Mesothelial cell of epicardium (in vitro differentiated cells): Measurements from ENCODE around the gene ATP13A1. TPM values are rescaled to one million over a fixed set of nuclear protein-coding genes. Genes with fewer than 3 reads are reported as not detected.
"Not testable (repeated sequence)": the region's sequence is repeated elsewhere in the genome, so short reads cannot be mapped to it uniquely, and the experiment has no call there.

Experiments used
- DNase-seq, 2 experiments: peaks; one replicate each; pipeline ENCODE4 v3.0.0; 2021; ENCODE audit warnings: low spot score in 2 of 2; ENCODE audit not compliant: unreplicated experiment in 2 of 2
- H3K27ac Mint-ChIP-seq: 2 replicates; pipeline ENCODE4 v1.8.0; 2021; ENCODE audit warnings: mixed read lengths
- H3K27me3 Mint-ChIP-seq: 2 replicates; pipeline ENCODE4 v1.8.0; 2021; ENCODE audit warnings: low read depth, mixed read lengths
- H3K36me3 Mint-ChIP-seq: 2 replicates; pipeline ENCODE4 v1.8.0; 2021; ENCODE audit warnings: mixed read lengths
- H3K4me1 Mint-ChIP-seq: 2 replicates; pipeline ENCODE4 v1.8.0; 2021; ENCODE audit warnings: mixed read lengths
- H3K4me3 Mint-ChIP-seq: 2 replicates; pipeline ENCODE4 v1.8.0; 2021; ENCODE audit warnings: mild to moderate bottlenecking, moderate library complexity, mixed read lengths
- H3K9me3 Mint-ChIP-seq: 2 replicates; pipeline ENCODE4 v1.8.0; 2021; ENCODE audit warnings: mixed read lengths
- total RNA-seq: library from RNA; stranded (reverse); gene quantifications from 3 replicates; pipeline ENCODE4 v1.2.1, GENCODE V29; 2021
- TF ChIP-seq, protein P1 (sequence below): fragments of 200-600 bp; sonication (generic); IDR thresholded peaks from one replicate; pipeline ENCODE4 v1.5.0; 2021; ENCODE audit warnings: antibody characterized with exemption; ENCODE audit not compliant: unreplicated experiment

The ATP13A1 gene
- total RNA-seq: 83.8 to 88.3 TPM (median 87.3 TPM) in 3 replicates

DNA sequence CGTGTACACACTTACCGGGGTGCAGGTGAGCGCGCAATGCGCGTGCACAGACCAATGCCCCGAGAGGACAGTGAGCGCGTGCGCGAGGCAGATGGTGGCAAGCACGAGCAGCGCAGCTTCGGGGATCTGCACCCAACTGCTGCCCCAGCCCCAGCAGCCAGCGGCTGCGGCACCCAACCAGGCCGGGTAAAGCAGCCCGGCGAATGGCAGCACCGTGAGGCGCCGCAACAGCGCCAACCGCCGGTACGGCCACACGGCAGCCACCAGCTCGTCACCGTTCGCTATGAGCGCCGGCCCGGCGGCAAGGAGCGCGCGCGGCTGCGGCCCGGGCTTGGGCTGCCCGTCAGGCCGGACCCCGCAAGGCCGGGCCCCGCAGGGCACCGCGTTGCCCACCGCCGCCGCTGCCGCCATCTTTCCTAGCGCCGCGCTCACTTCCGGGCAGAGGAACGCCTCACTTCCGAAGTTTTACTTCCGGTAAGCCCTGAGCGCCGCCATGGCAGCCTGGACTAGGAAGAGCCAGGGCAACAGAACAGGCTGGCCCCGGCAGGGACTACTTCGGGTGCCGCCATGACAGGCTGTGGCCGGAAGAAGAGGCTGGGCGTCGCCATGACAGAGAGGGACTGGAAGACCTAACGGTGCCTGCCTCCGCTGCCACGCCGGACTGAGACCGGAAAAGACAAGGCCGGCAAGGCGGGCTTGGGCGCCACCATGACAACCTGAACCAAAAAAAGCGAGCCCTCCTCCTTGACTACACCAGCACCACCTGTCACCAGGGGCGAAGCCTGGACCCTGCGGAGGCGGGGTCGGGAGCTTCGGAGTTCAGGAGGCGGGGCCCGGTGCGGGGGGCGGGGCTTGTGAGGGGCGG, at the start of gene ATP13A1:
ATP13A1 (minus strand) TSS at position 421 of the 865 bp plus-strand sequence; CDS start at position 411, 10 bp downstream.
- Mint-ChIP-seq H3K27me3 (no peaks in the 10 kb centered on the region), H3K4me3 (peak within 1 kb of the TSS; percentile 93), H3K4me1 (peaks cover 25% of the 10 kb centered on the region), H3K27ac (peak within 1 kb of the TSS; percentile 98), H3K9me3 (no peaks in the 10 kb centered on the region), H3K36me3 (peaks cover 1% of the 10 kb centered on the region)
- TF ChIP-seq, protein P1, sequence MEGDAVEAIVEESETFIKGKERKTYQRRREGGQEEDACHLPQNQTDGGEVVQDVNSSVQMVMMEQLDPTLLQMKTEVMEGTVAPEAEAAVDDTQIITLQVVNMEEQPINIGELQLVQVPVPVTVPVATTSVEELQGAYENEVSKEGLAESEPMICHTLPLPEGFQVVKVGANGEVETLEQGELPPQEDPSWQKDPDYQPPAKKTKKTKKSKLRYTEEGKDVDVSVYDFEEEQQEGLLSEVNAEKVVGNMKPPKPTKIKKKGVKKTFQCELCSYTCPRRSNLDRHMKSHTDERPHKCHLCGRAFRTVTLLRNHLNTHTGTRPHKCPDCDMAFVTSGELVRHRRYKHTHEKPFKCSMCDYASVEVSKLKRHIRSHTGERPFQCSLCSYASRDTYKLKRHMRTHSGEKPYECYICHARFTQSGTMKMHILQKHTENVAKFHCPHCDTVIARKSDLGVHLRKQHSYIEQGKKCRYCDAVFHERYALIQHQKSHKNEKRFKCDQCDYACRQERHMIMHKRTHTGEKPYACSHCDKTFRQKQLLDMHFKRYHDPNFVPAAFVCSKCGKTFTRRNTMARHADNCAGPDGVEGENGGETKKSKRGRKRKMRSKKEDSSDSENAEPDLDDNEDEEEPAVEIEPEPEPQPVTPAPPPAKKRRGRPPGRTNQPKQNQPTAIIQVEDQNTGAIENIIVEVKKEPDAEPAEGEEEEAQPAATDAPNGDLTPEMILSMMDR: no peak
- peak; percentile 83 to 89 for DNase-seq

GRCh38 chr19:19711934-19712828, 48.7 kb upstream of the ATP13A1 start:
- peaks cover 89% of the 10 kb centered on the region for H3K36me3 Mint-ChIP-seq
- peaks cover 64% of the 10 kb centered on the region for H3K9me3 Mint-ChIP-seq
- no peaks in the 10 kb centered on the region for H3K4me1 Mint-ChIP-seq
- no peak overlapping the region for H3K4me3 Mint-ChIP-seq
- DNase-seq: no peak
- TF ChIP-seq, protein P1: no peak
- no peaks in the 10 kb centered on the region for H3K27me3 Mint-ChIP-seq
- H3K27ac Mint-ChIP-seq: no peak overlapping the region

DNA sequence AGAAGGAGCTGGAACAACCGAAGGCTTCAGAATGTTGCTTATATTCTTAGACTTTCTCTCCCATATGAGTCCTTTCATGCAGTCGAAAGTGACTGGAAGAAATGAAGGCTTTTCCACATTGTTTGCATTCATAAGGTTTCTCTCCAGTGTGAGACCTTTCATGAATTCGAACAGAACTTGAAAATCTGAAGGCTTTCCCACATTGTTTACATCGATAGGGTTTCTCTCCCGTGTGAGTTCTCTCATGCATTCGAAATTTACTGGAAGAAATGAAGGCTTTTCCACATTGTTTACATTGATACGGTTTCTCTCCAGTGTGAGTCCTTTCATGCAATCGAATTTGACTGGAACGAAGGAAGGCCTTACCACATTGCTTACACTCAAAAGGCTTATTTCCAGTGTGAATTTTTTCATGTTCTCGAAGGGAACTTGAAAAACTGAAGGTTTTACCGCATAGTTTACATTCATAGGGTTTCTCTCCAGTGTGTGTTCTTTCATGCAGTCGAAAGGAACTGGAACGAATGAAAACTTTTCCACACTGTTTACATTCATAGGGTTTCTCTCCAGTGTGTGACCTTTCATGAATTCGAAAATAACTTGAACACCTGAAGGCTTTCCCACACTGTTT, 47.9 kb upstream of the ATP13A1 start:
- Mint-ChIP-seq H3K9me3 (peaks cover 63% of the 10 kb centered on the region), H3K27ac (no peak overlapping the region), H3K36me3 (peaks cover 88% of the 10 kb centered on the region), H3K4me1 (no peaks in the 10 kb centered on the region), H3K27me3 (no peaks in the 10 kb centered on the region), H3K4me3 (no peak overlapping the region)
- DNase-seq: no peak
- TF ChIP-seq, protein P1: no peak

- no peak overlapping the region for H3K27ac Mint-ChIP-seq
- peaks cover 86% of the 10 kb centered on the region for H3K36me3 Mint-ChIP-seq
- TF ChIP-seq, protein P1: no peak
- H3K4me3 Mint-ChIP-seq: no peak overlapping the region
- no peaks in the 10 kb centered on the region for H3K27me3 Mint-ChIP-seq
- peaks cover 62% of the 10 kb centered on the region for H3K9me3 Mint-ChIP-seq
- no peaks in the 10 kb centered on the region for H3K4me1 Mint-ChIP-seq
- DNase-seq: no peak
Observed at GRCh38 chr19:19710506-19710905, 47.0 kb upstream of the ATP13A1 start.

GRCh38 chr19:19704836-19705235, 41.4 kb upstream of the ATP13A1 start:
- H3K4me1 Mint-ChIP-seq: no peaks in the 10 kb centered on the region
- no peak for DNase-seq
- H3K4me3 Mint-ChIP-seq: no peak overlapping the region
- peaks cover 80% of the 10 kb centered on the region for H3K36me3 Mint-ChIP-seq
- no peaks in the 10 kb centered on the region for H3K27me3 Mint-ChIP-seq
- H3K27ac Mint-ChIP-seq: no peak overlapping the region
- TF ChIP-seq, protein P1: no peak
- peaks cover 65% of the 10 kb centered on the region for H3K9me3 Mint-ChIP-seq

DNA sequence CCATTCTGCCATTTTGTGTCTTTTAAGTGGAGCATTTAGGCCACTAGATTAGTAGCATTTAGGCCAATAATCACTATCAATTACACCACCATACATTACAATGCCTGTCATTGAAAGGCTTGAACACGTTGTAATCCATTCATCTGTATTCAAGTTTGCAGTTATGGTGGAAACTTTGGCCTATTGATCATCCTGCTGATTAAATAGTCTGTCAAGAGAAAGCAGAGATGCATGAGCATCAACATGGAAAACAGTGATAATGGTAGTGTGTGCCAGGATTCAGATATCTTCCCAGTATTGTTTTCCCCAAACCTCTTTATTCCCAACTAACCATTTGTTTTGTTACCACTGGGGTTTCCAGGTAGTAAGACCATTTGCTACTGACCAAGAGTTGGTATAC, 37.0 kb upstream of the ATP13A1 start:
- not testable (repeated sequence) for DNase-seq, H3K4me1 Mint-ChIP-seq, H3K27me3 Mint-ChIP-seq, H3K4me3 Mint-ChIP-seq, H3K27ac Mint-ChIP-seq
- Mint-ChIP-seq H3K9me3 (peaks cover 42% of the 10 kb centered on the region), H3K36me3 (peaks cover 59% of the 10 kb centered on the region)
